ENCODE measurements around the gene CCDC78. TPM values are rescaled to one million over a fixed set of nuclear protein-coding genes. Genes with fewer than 3 reads are reported as not detected.

Gene CCDC78
- total RNA-seq, 2 donors from 2014 or later, result 0.92 to 0.95 TPM

- no peak overlapping the region for H3K27ac ChIP-seq
Measured at GRCh38 chr16:682493-683395, 43.5 kb downstream of the CCDC78 start.

GRCh38 chr16:681746-682427 lies 44.4 kb downstream of the CCDC78 start:
- peaks cover 33 to 50% of the 10 kb centered on the region in 2 donors for H3K4me1 ChIP-seq (ENCODE audit: control insufficient read depth in 1 of 2, low read depth in 2 of 2)
- peaks cover 24% of the 10 kb centered on the region for H3K36me3 ChIP-seq
- DNase-seq (ENCODE audit: low spot score) (no peak), ATAC-seq (ENCODE audit: insufficient number of reproducible peaks, low FRiP score, low read depth) (no peak)
- H3K27me3 ChIP-seq (replicated peaks; ENCODE audit: insufficient read depth), result no peaks in the 10 kb centered on the region
- TF ChIP-seq CTCF (IDR thresholded peaks at IDR 0.05), result no peak
- H3K9me3 ChIP-seq, result no peaks in the 10 kb centered on the region
- no peak overlapping the region for H3K27ac ChIP-seq
- peak overlapping the region; percentile 83 for H3K4me3 ChIP-seq

More at GRCh38 chr16:682493-683395, 43.5 kb downstream of the CCDC78 start:
- peaks cover 25% of the 10 kb centered on the region for H3K36me3 ChIP-seq
- no peak for DNase-seq (ENCODE audit: low spot score)
- H3K9me3 ChIP-seq, result no peaks in the 10 kb centered on the region
- H3K4me3 ChIP-seq, result peak overlapping the region; percentile 87
- H3K4me1 ChIP-seq (ENCODE audit: control insufficient read depth in 1 of 2, low read depth in 2 of 2), result peaks cover 33 to 50% of the 10 kb centered on the region in 2 donors
- no peak for TF ChIP-seq CTCF (IDR thresholded peaks at IDR 0.05)
- no peak for ATAC-seq (ENCODE audit: insufficient number of reproducible peaks, low FRiP score, low read depth)
- H3K27me3 ChIP-seq (replicated peaks; ENCODE audit: insufficient read depth), result no peaks in the 10 kb centered on the region

- no peaks in the 10 kb centered on the region for H3K27me3 ChIP-seq (replicated peaks; ENCODE audit: insufficient read depth)
- H3K4me1 ChIP-seq (ENCODE audit: control insufficient read depth in 1 of 2, low read depth in 2 of 2), result peaks cover 33 to 52% of the 10 kb centered on the region in 2 donors
- no peak for DNase-seq (ENCODE audit: low spot score)
- no peak for ATAC-seq (ENCODE audit: insufficient number of reproducible peaks, low FRiP score, low read depth)
- peak overlapping the region; percentile 82 to 95 for H3K27ac ChIP-seq
- TF ChIP-seq CTCF (IDR thresholded peaks at IDR 0.05), result no peak
- H3K9me3 ChIP-seq, result no peaks in the 10 kb centered on the region
- H3K4me3 ChIP-seq, result peak overlapping the region; percentile 83
- H3K36me3 ChIP-seq, result peaks cover 19% of the 10 kb centered on the region
Measured at GRCh38 chr16:680967-681745, 45.1 kb downstream of the CCDC78 start.

GRCh38 chr16:680625-680945 lies 45.7 kb downstream of the CCDC78 start:
- TF ChIP-seq CTCF (IDR thresholded peaks at IDR 0.05), result no peak
- no peak for DNase-seq (ENCODE audit: low spot score)
- Histone ChIP-seq H3K4me1 (ENCODE audit: control insufficient read depth in 1 of 2, low read depth in 2 of 2) (peaks cover 33 to 56% of the 10 kb centered on the region in 2 donors), H3K27me3 (replicated peaks; ENCODE audit: insufficient read depth) (no peaks in the 10 kb centered on the region), H3K36me3 (peaks cover 19% of the 10 kb centered on the region), H3K9me3 (no peaks in the 10 kb centered on the region), H3K27ac (peak overlapping the region; percentile 82 to 95), H3K4me3 (peak overlapping the region; percentile 83)
- ATAC-seq (ENCODE audit: insufficient number of reproducible peaks, low FRiP score, low read depth), result no peak

All from thoracic aorta (tissue), 2 donors.